Stimulated activated naive B cell treated with anti-CD40 and anti-IgM and Interleukin-4, amounts not matched to agents 10 μg/mL and 1 μg/mL and 100 μg/mL, for 72 hours (primary cell): Measurements from ENCODE around the gene ZBED4.

Experiments
- ATAC-seq, 2 donors: fragments of 150-1000 bp; cut with Tn5 transposase; replicated peaks; 2 replicates each; pipeline ENCODE4 v1.10.0; 2021; ENCODE audit warnings: moderate library complexity in 1 of 2
- DNase-seq: peaks from one replicate; pipeline ENCODE4 v3.0.0; 2021
- H3K27ac Mint-ChIP-seq: one replicate; pipeline ENCODE4 v1.8.0; 2022; ENCODE audit warnings: mild to moderate bottlenecking, mixed read lengths
- H3K27me3 Mint-ChIP-seq, 2 donors: one replicate each; pipeline ENCODE4 v1.8.0; 2022; ENCODE audit warnings: mixed read lengths in 2 of 2
- H3K36me3 Mint-ChIP-seq, 2 donors: one replicate each; pipeline ENCODE4 v1.8.0; 2022; ENCODE audit warnings: mixed read lengths in 2 of 2, mild to moderate bottlenecking in 1 of 2
- H3K4me1 Mint-ChIP-seq, 2 donors: one replicate each; pipeline ENCODE4 v1.8.0; 2022; ENCODE audit warnings: mixed read lengths in 2 of 2, mild to moderate bottlenecking in 1 of 2
- H3K4me3 Mint-ChIP-seq, 2 donors: one replicate each; pipeline ENCODE4 v1.8.0; 2022; ENCODE audit warnings: mild to moderate bottlenecking in 2 of 2, mixed read lengths in 2 of 2, moderate library complexity in 1 of 2
- H3K9me3 Mint-ChIP-seq, 2 donors: one replicate each; pipeline ENCODE4 v1.8.0; 2022; ENCODE audit warnings: mixed read lengths in 2 of 2, mild to moderate bottlenecking in 1 of 2

Gene ZBED4

DNA sequence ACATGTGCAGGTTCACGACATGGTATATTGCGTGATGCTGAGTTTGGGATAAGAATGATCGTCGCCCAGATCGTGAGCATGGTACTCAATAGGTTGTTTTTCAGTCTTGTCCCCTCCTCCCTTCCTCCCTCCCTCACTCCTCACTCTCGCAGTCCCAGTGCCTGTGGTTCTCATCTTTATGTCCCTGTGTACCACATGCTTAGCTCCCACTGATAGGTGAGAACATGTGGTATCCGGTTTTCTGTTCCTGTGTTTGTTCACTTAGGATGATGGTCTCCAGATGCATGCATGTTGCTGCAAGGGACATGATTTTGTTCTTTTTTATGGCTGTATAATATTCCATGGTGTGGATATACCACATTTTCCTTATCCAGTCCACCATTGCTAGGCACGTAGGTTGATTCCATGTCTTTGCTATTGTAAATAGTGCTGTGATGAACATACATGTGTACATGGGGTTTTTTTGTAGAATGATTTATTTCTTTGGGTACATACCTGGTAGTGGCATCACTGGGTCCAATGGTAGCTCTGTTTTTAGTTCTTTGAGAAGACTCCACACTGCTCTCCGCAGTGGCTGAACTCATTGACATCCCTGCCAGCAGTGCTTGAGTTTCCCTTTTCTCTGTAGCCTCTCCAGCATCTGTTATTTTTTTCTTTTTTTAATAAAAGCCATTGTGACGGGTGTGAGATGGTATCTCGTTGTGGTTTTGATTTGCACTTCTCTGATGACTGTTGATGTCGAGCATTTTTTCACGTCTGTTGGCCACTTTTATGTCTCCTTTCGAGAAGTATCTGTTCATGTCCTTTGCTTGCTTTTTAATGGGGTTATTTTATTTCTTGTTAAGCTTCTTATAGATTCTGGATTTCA, 16.4 kb downstream of the ZBED4 start:
- Mint-ChIP-seq H3K36me3 (peaks cover 37 to 68% of the 10 kb centered on the region in 2 donors), H3K9me3 (peaks cover 17 to 22% of the 10 kb centered on the region in 2 donors), H3K27me3 (no peaks in the 10 kb centered on the region), H3K4me3 (no peak overlapping the region), H3K4me1 (peaks cover 6 to 15% of the 10 kb centered on the region in 2 donors), H3K27ac (no peak overlapping the region)
- ATAC-seq (no peak), DNase-seq (no peak)

- peaks cover 31 to 64% of the 10 kb centered on the region in 2 donors for H3K36me3 Mint-ChIP-seq
- H3K4me1 Mint-ChIP-seq: peaks cover 8 to 15% of the 10 kb centered on the region in 2 donors
- peaks cover 9 to 13% of the 10 kb centered on the region in 2 donors for H3K9me3 Mint-ChIP-seq
- H3K27me3 Mint-ChIP-seq: no peaks in the 10 kb centered on the region
- H3K27ac Mint-ChIP-seq: no peak overlapping the region
- no peak for ATAC-seq
- H3K4me3 Mint-ChIP-seq: no peak overlapping the region
- no peak for DNase-seq
Observed at GRCh38 chr22:49871482-49871881, 17.8 kb downstream of the ZBED4 start.

GRCh38 chr22:49872347-49872746, 18.7 kb downstream of the ZBED4 start:
- Mint-ChIP-seq H3K27me3 (no peaks in the 10 kb centered on the region), H3K4me1 (peaks cover 8 to 15% of the 10 kb centered on the region in 2 donors), H3K4me3 (no peak overlapping the region), H3K9me3 (peaks cover 5% of the 10 kb centered on the region in 2 donors), H3K27ac (no peak overlapping the region), H3K36me3 (peaks cover 22 to 58% of the 10 kb centered on the region in 2 donors)
- DNase-seq (no peak), ATAC-seq (no peak)

DNA sequence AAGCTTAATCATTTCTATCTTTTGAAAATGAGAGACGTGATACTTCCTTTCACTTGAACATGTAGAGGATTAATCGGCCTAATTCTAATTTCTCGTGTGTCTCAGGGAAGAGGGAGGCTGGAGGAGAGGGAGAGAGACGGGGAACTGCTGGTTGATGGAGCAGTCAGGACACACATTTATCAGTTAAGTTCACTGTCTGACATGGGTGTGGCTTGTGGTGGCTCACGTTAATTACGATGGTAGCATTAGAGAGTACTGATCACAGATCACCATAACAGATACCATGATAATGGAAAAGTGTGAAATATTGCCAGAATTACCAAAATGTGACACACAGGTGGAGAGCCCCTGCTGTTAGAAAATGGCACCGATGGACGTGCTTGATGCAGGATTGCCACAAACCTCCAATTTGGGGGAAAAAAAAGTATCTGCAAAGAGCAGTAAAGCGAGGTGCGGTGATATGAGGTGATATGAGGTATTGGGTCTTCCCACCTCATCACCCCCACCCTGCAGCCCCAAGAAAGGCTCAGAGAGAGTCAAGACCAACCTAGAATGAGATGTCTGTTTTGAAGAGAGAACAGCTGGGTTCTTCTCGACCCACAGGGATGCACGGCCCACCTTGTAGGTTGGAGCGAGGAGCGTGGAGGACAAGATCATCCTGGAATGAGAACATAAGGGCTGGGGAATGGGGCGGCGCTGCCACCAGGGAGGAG, 19.7 kb downstream of the ZBED4 start:
- Mint-ChIP-seq H3K9me3 (peaks cover 5% of the 10 kb centered on the region in 2 donors), H3K4me3 (no peak overlapping the region), H3K27me3 (no peaks in the 10 kb centered on the region), H3K36me3 (peaks cover 23 to 59% of the 10 kb centered on the region in 2 donors), H3K4me1 (peaks cover 8 to 20% of the 10 kb centered on the region in 2 donors), H3K27ac (peak overlapping the region; percentile 47)
- DNase-seq (no peak), ATAC-seq (no peak)

GRCh38 chr22:49877642-49878041, 24.0 kb downstream of the ZBED4 start:
- H3K9me3 Mint-ChIP-seq: peaks cover 0 to 2% of the 10 kb centered on the region in 2 donors
- ATAC-seq (no peak), DNase-seq (no peak)
- no peak overlapping the region for H3K27ac Mint-ChIP-seq
- H3K4me3 Mint-ChIP-seq: no peak overlapping the region
- H3K27me3 Mint-ChIP-seq: no peaks in the 10 kb centered on the region
- H3K36me3 Mint-ChIP-seq: peaks cover 24 to 48% of the 10 kb centered on the region in 2 donors
- peaks cover 24 to 35% of the 10 kb centered on the region in 2 donors for H3K4me1 Mint-ChIP-seq

GRCh38 chr22:49878206-49878605, 24.6 kb downstream of the ZBED4 start:
- no peak overlapping the region for H3K4me3 Mint-ChIP-seq
- no peaks in the 10 kb centered on the region for H3K27me3 Mint-ChIP-seq
- no peak for DNase-seq
- peaks cover 21 to 35% of the 10 kb centered on the region in 2 donors for H3K4me1 Mint-ChIP-seq
- H3K9me3 Mint-ChIP-seq: peaks cover 0 to 2% of the 10 kb centered on the region in 2 donors
- H3K27ac Mint-ChIP-seq: no peak overlapping the region
- ATAC-seq: no peak
- H3K36me3 Mint-ChIP-seq: peaks cover 24 to 50% of the 10 kb centered on the region in 2 donors

DNA sequence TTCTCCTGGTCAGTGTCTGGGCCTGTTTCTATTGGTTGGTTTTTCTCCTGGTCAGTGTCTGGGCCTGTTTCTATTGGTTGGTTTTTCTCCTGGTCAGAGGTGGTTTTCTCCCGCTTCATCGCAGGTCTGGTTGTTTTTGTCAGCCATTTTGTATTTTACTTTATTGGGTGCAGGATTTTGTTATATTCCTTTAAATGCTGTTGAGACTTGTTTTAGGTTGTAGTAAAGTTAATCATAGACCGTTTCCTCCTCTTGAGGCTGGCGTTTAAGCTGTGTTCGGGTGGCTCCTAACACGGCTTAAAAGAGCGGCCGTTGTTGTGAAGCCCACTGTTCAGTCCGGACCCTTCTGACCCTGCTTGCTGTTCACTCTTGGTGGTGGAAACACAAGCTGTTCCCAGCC, 26.2 kb downstream of the ZBED4 start:
- peaks cover 0 to 2% of the 10 kb centered on the region in 2 donors for H3K9me3 Mint-ChIP-seq

DNA sequence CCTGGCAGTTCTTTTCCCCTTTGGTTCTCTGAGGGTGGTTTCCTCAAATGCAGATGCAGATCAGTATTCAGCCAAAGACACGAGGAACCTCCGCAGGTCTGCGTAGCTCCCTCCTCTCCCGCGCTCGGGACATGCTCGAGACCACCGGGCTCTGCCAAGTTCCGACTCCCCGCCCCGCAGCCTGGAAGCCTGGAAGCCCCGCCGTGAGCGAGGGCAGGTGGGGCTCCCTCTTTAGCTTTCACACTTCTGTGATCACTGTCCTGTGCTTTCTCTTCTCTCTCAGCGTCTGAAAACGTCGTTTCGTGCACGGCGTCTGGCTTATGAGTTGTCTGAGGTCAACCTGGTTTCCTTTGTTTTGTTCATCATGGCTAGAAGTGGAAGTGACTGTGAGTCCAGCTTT, 26.6 kb downstream of the ZBED4 start:
- H3K36me3 Mint-ChIP-seq: peaks cover 31 to 56% of the 10 kb centered on the region in 2 donors
- H3K27ac Mint-ChIP-seq: peak overlapping the region; percentile 81
- H3K9me3 Mint-ChIP-seq: peaks cover 0 to 2% of the 10 kb centered on the region in 2 donors
- peak; percentile 72 to 79 for ATAC-seq
- H3K27me3 Mint-ChIP-seq: no peaks in the 10 kb centered on the region
- H3K4me1 Mint-ChIP-seq: peaks cover 18 to 25% of the 10 kb centered on the region in 2 donors
- peak overlapping the region; percentile 63 to 73 for H3K4me3 Mint-ChIP-seq
- DNase-seq: no peak

More for the DNA sequence above, 26.2 kb downstream of the ZBED4 start:
- Mint-ChIP-seq H3K27me3 (no peaks in the 10 kb centered on the region), H3K4me3 (peak overlapping the region; percentile 63 to 73), H3K36me3 (peaks cover 28 to 57% of the 10 kb centered on the region in 2 donors), H3K4me1 (peaks cover 18 to 25% of the 10 kb centered on the region in 2 donors), H3K27ac (peak overlapping the region; percentile 81)
- ATAC-seq (no peak), DNase-seq (no peak)

DNA sequence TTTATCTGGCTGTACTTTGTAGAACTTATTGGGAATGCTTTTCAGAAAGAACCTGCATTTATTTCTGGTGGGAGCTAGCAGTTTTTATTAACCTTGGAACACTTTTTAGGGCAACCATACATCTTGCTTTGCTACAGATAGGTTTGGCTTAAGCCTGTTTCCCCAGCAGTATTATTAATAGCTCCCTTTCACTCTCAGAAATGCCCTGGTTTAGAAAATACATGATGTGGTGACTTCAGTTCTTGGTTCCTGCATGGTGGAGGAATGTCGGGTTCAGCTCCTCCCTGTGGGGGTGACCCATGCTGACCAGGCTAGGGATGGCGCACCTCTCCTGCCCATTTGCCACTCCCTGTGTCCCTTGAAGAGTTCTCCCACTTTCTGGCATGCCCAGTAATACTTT, 28.2 kb downstream of the ZBED4 start:
- peaks cover 16 to 25% of the 10 kb centered on the region in 2 donors for H3K4me1 Mint-ChIP-seq
- no peak overlapping the region for H3K4me3 Mint-ChIP-seq
- H3K27me3 Mint-ChIP-seq: no peaks in the 10 kb centered on the region
- peak; percentile 18 to 22 for ATAC-seq
- DNase-seq: no peak
- peaks cover 0 to 2% of the 10 kb centered on the region in 2 donors for H3K9me3 Mint-ChIP-seq
- no peak overlapping the region for H3K27ac Mint-ChIP-seq
- peaks cover 42 to 63% of the 10 kb centered on the region in 2 donors for H3K36me3 Mint-ChIP-seq

GRCh38 chr22:49882519-49883293, 29.1 kb downstream of the ZBED4 start:
- H3K27ac Mint-ChIP-seq: no peak overlapping the region
- H3K4me1 Mint-ChIP-seq: peaks cover 16 to 23% of the 10 kb centered on the region in 2 donors
- ATAC-seq (no peak), DNase-seq (no peak)
- peaks cover 47 to 67% of the 10 kb centered on the region in 2 donors for H3K36me3 Mint-ChIP-seq
- H3K27me3 Mint-ChIP-seq: no peaks in the 10 kb centered on the region
- H3K9me3 Mint-ChIP-seq: peaks cover 0 to 2% of the 10 kb centered on the region in 2 donors
- no peak overlapping the region for H3K4me3 Mint-ChIP-seq

DNA sequence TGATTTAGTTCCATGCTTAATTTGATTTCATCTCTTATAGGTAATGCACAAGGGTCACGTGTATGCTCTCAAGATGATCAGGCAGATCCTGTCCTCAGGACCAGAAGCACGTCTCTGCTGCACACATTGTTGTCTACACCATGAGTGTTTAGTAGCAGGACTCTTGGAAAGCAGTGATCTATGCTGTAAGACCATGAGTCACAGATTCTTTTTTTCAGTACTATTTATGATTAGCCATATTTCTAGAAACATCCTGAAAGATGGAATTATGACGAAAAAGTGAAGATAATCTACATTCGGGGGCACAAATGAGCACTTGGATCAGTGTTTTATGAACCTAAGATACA, 29.6 kb downstream of the ZBED4 start:
- Mint-ChIP-seq H3K27ac (no peak overlapping the region), H3K4me1 (peaks cover 16 to 20% of the 10 kb centered on the region in 2 donors), H3K36me3 (peaks cover 45 to 65% of the 10 kb centered on the region in 2 donors), H3K9me3 (peaks cover 0 to 2% of the 10 kb centered on the region in 2 donors), H3K4me3 (no peak overlapping the region), H3K27me3 (no peaks in the 10 kb centered on the region)
- DNase-seq (no peak), ATAC-seq (no peak)

GRCh38 chr22:49884075-49884474, 30.4 kb downstream of the ZBED4 start:
- H3K27ac Mint-ChIP-seq: no peak overlapping the region
- H3K4me3 Mint-ChIP-seq: no peak overlapping the region
- peaks cover 0 to 2% of the 10 kb centered on the region in 2 donors for H3K9me3 Mint-ChIP-seq
- no peaks in the 10 kb centered on the region for H3K27me3 Mint-ChIP-seq
- H3K36me3 Mint-ChIP-seq: peaks cover 41 to 65% of the 10 kb centered on the region in 2 donors
- ATAC-seq (no peak), DNase-seq (no peak)
- peaks cover 16 to 20% of the 10 kb centered on the region in 2 donors for H3K4me1 Mint-ChIP-seq

DNA sequence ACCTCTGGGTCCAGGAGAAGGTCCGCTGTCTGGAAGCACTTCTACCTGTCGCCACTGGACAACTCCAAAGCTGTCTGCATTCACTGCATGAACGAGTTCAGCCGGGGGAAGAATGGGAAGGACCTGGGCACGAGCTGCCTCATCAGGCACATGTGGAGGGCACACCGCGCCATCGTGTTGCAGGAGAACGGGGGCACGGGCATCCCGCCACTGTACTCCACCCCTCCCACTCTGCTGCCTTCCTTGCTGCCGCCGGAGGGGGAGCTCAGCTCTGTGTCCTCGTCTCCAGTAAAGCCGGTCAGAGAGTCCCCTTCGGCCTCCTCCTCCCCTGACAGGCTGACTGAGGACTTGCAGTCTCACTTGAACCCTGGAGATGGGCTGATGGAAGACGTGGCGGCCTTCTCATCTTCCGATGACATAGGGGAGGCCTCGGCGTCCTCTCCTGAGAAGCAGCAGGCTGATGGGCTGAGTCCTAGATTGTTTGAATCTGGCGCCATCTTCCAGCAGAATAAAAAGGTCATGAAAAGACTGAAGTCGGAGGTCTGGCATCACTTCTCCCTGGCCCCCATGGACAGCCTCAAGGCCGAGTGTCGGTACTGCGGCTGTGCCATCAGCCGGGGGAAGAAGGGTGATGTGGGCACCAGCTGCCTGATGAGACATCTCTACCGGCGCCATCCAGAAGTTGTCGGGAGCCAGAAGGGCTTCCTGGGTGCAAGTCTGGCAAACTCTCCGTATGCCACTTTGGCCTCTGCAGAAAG, 31.0 kb downstream of the ZBED4 start:
- no peak for ATAC-seq
- DNase-seq: no peak
- H3K27ac Mint-ChIP-seq: no peak overlapping the region
- no peak overlapping the region for H3K4me3 Mint-ChIP-seq
- H3K27me3 Mint-ChIP-seq: no peaks in the 10 kb centered on the region
- no peaks in the 10 kb centered on the region for H3K9me3 Mint-ChIP-seq
- peaks cover 47 to 71% of the 10 kb centered on the region in 2 donors for H3K36me3 Mint-ChIP-seq
- peaks cover 16 to 20% of the 10 kb centered on the region in 2 donors for H3K4me1 Mint-ChIP-seq
